ENCODE data around the gene KRT77.

GRCh38 chr12:52656616-52657015 lies 46.7 kb downstream of the KRT77 start:
- TF ChIP-seq CTCF (conservative IDR thresholded peaks at IDR 0.05) (no peak), ZFX (IDR thresholded peaks at IDR 0.05) (no peak)
